HEK293 (cell line): ENCODE measurements around the gene TMEM222.
A peak's percentile ranks its signal among the peaks of the same experiment; 100 is the strongest.

Experiments used
- CTCF ChIA-PET: fragments of 350-600 bp; formaldehyde crosslinking; extraction: SDS; loops from one replicate; lab custom pipeline; 2021; ENCODE audit warnings: antibody characterized with exemption; lab: Yijun Ruan, JAX
- POLR2A ChIA-PET: fragments of 300-600 bp; formaldehyde crosslinking; extraction: SDS; loops from one replicate; lab custom pipeline; 2020; ENCODE audit warnings: antibody characterized with exemption, inconsistent platforms; lab: Yijun Ruan, JAX
- H3K27ac ChIP-seq: fragments of 200-500 bp; sonication (Bioruptor generic); 2 replicates; pipeline ENCODE4 v1.5.1; 2014; ENCODE audit warnings: low read depth, low read length, control low read depth, inconsistent platforms; ENCODE audit errors: extremely low read depth
- H3K36me3 ChIP-seq, 2 experiments: fragments of 200-500 bp in 1 of 2; sonication (Bioruptor generic) in 1 of 2; 1 replicate in 1 of 2; 2 replicates in 1 of 2; pipeline ENCODE4 v1.5.1; 2014 to 2017; ENCODE audit warnings: inconsistent platforms in 2 of 2, low read length in 2 of 2; ENCODE audit not compliant: control insufficient read depth in 2 of 2, insufficient read depth in 1 of 2
- H3K4me1 ChIP-seq: fragments of 200-500 bp; sonication (Bioruptor generic); 2 replicates; pipeline ENCODE4 v1.5.1; 2014; ENCODE audit warnings: mild to moderate bottlenecking, low read length, inconsistent platforms; ENCODE audit not compliant: control insufficient read depth, insufficient read depth
- H3K4me3 ChIP-seq: 2 replicates; pipeline ENCODE4 v1.5.1; 2011; ENCODE audit warnings: low read depth, mild to moderate bottlenecking, control low read depth, low read length, moderate library complexity
- H3K9me3 ChIP-seq: fragments of 200-500 bp; sonication (Bioruptor generic); 2 replicates; pipeline ENCODE4 v1.5.1; 2014; ENCODE audit warnings: low read depth, low read length, inconsistent platforms; ENCODE audit not compliant: control insufficient read depth, insufficient read depth
- GLIS2 ChIP-seq: fragments of 450-650 bp; formaldehyde crosslinking; IDR thresholded peaks from 2 replicates; pipeline ENCODE4 v1.5.1; 2016; ENCODE audit warnings: missing biosample characterization, missing genetic modification characterization
- KLF1 ChIP-seq: fragments of 450-650 bp; formaldehyde crosslinking; IDR thresholded peaks from 2 replicates; pipeline ENCODE4 v1.5.1; 2016; ENCODE audit warnings: missing biosample characterization, missing genetic modification characterization
- KLF8 ChIP-seq: fragments of 450-650 bp; formaldehyde crosslinking; IDR thresholded peaks from 2 replicates; pipeline ENCODE4 v1.5.1; 2016; ENCODE audit warnings: missing biosample characterization, missing genetic modification characterization
- KLF9 ChIP-seq: fragments of 450-650 bp; formaldehyde crosslinking; IDR thresholded peaks from 2 replicates; pipeline ENCODE4 v1.5.1; 2016; ENCODE audit warnings: missing biosample characterization, missing genetic modification characterization, low read depth
- SP3 ChIP-seq: fragments of 450-650 bp; formaldehyde crosslinking; IDR thresholded peaks from 2 replicates; pipeline ENCODE4 v1.5.1; 2016; ENCODE audit warnings: missing biosample characterization, missing genetic modification characterization
- TRIM28 ChIP-seq: IDR thresholded peaks from 2 replicates; pipeline ENCODE4 v1.6.1; 2011; ENCODE audit warnings: low read length, control low read depth, borderline replicate concordance
- ZBTB10 ChIP-seq: fragments of 450-650 bp; formaldehyde crosslinking; IDR thresholded peaks from 2 replicates; pipeline ENCODE4 v1.5.1; 2016; ENCODE audit warnings: missing biosample characterization, missing genetic modification characterization
- ZBTB6 ChIP-seq: fragments of 450-650 bp; formaldehyde crosslinking; IDR thresholded peaks from 2 replicates; pipeline ENCODE4 v1.5.1; 2017; ENCODE audit warnings: missing biosample characterization, missing genetic modification characterization
- ZBTB8A ChIP-seq: fragments of 450-650 bp; formaldehyde crosslinking; IDR thresholded peaks from 2 replicates; pipeline ENCODE4 v1.5.1; 2016; ENCODE audit warnings: missing biosample characterization, missing genetic modification characterization
- ZFP37 ChIP-seq: fragments of 450-650 bp; formaldehyde crosslinking; IDR thresholded peaks from 2 replicates; pipeline ENCODE4 v1.5.1; 2016; ENCODE audit warnings: missing biosample characterization, missing genetic modification characterization
- ZFP69B ChIP-seq: fragments of 450-650 bp; formaldehyde crosslinking; IDR thresholded peaks from 2 replicates; pipeline ENCODE4 v1.5.1; 2016; ENCODE audit warnings: missing biosample characterization, missing genetic modification characterization
- ZNF10 ChIP-seq: fragments of 450-650 bp; formaldehyde crosslinking; IDR thresholded peaks from 2 replicates; pipeline ENCODE4 v1.5.1; 2017; ENCODE audit warnings: missing biosample characterization, missing genetic modification characterization
- ZNF112 ChIP-seq: fragments of 450-650 bp; formaldehyde crosslinking; IDR thresholded peaks from 2 replicates; pipeline ENCODE4 v1.5.0; 2017; ENCODE audit warnings: missing biosample characterization, missing genetic modification characterization
- ZNF169 ChIP-seq: fragments of 450-650 bp; formaldehyde crosslinking; IDR thresholded peaks from 2 replicates; pipeline ENCODE4 v1.5.1; 2016; ENCODE audit warnings: missing biosample characterization, missing genetic modification characterization
- ZNF18 ChIP-seq: fragments of 450-650 bp; formaldehyde crosslinking; IDR thresholded peaks from 2 replicates; pipeline ENCODE4 v1.5.1; 2016; ENCODE audit warnings: missing biosample characterization, missing genetic modification characterization
- ZNF266 ChIP-seq: fragments of 450-650 bp; formaldehyde crosslinking; IDR thresholded peaks from 2 replicates; pipeline ENCODE4 v1.5.1; 2016; ENCODE audit warnings: missing biosample characterization, missing genetic modification characterization, low read depth
- ZNF335 ChIP-seq: fragments of 450-650 bp; formaldehyde crosslinking; conservative IDR thresholded peaks from 2 replicates; pipeline ENCODE4 v1.5.1; 2016; ENCODE audit warnings: missing biosample characterization, missing genetic modification characterization
- ZNF354C ChIP-seq: fragments of 450-650 bp; formaldehyde crosslinking; IDR thresholded peaks from 2 replicates; pipeline ENCODE4 v1.5.1; 2016; ENCODE audit warnings: missing biosample characterization, missing genetic modification characterization, low read depth, borderline replicate concordance
- ZNF391 ChIP-seq: fragments of 450-650 bp; formaldehyde crosslinking; IDR thresholded peaks from 2 replicates; pipeline ENCODE4 v1.5.1; 2016; ENCODE audit warnings: low read depth, missing biosample characterization, missing genetic modification characterization, borderline replicate concordance
- ZNF473 ChIP-seq: fragments of 450-650 bp; formaldehyde crosslinking; IDR thresholded peaks from 2 replicates; pipeline ENCODE4 v1.5.1; 2017; ENCODE audit warnings: missing biosample characterization, missing genetic modification characterization
- ZNF513 ChIP-seq: fragments of 450-650 bp; IDR thresholded peaks from 2 replicates; pipeline ENCODE4 v1.5.1; 2018; ENCODE audit warnings: missing biosample characterization, missing genetic modification characterization
- ZNF658 ChIP-seq: fragments of 450-650 bp; formaldehyde crosslinking; IDR thresholded peaks from 2 replicates; pipeline ENCODE4; 2016; ENCODE audit warnings: missing biosample characterization, missing genetic modification characterization
- ZNF701 ChIP-seq: fragments of 450-650 bp; formaldehyde crosslinking; IDR thresholded peaks from 2 replicates; pipeline ENCODE4 v1.5.1; 2016; ENCODE audit warnings: missing biosample characterization, missing genetic modification characterization
- ZNF707 ChIP-seq: fragments of 450-650 bp; formaldehyde crosslinking; IDR thresholded peaks from 2 replicates; pipeline ENCODE4 v1.5.1; 2016; ENCODE audit warnings: missing biosample characterization, missing genetic modification characterization
- ZSCAN23 ChIP-seq: fragments of 450-650 bp; formaldehyde crosslinking; IDR thresholded peaks from 2 replicates; pipeline ENCODE4 v1.5.1; 2016; ENCODE audit warnings: missing biosample characterization, missing genetic modification characterization
- ZSCAN4 ChIP-seq: fragments of 450-650 bp; formaldehyde crosslinking; IDR thresholded peaks from 2 replicates; pipeline ENCODE4 v1.5.1; 2017; ENCODE audit warnings: missing biosample characterization, missing genetic modification characterization

The TMEM222 gene

GRCh38 chr1:27381969-27382762, 60.2 kb downstream of the TMEM222 start:
- H3K27ac ChIP-seq, result no peak overlapping the region
- H3K9me3 ChIP-seq, result no peaks in the 10 kb centered on the region
- no peak overlapping the region for H3K4me3 ChIP-seq
- H3K4me1 ChIP-seq, result no peaks in the 10 kb centered on the region
- CTCF ChIA-PET, result interaction anchor here (0.6 to 8.9 kb wide), 9 partner anchors 13 to 98 kb away, joined by 3 to 129 read pairs (median 3); partner anchors contain the start of gene MAP3K6
- POLR2A ChIA-PET, result interaction anchor here (2.8 kb wide), 1 partner anchor 17 kb away, joined by 8 read pairs; no protein-coding TSS in a partner anchor
- TF ChIP-seq KLF8 (peak; percentile 29; the same call in 1 of the 2 replicates), ZNF707 (no peak)
- no peaks in the 10 kb centered on the region for H3K36me3 ChIP-seq

- no peaks in the 10 kb centered on the region for H3K4me1 ChIP-seq
- CTCF ChIA-PET, result interaction anchor here (0.6 to 8.9 kb wide), 5 partner anchors 9 to 83 kb away, joined by 3 to 129 read pairs (median 3); partner anchors contain the start of gene MAP3K6
- POLR2A ChIA-PET, result interaction anchor here (2.8 kb wide), 1 partner anchor 18 kb away, joined by 8 read pairs; no protein-coding TSS in a partner anchor
- TF ChIP-seq ZNF18 (tag by site-specific recombination), result no peak
- no peak for TF ChIP-seq ZNF701 (tag by site-specific recombination)
- TF ChIP-seq ZNF658 (tag by site-specific recombination), result no peak
- TF ChIP-seq ZBTB8A, result no peak
- TF ChIP-seq ZSCAN4 (tag by site-specific recombination), result no peak
- no peak for TF ChIP-seq ZNF513
- TF ChIP-seq TRIM28, result no peak
- TF ChIP-seq ZNF112 (tag by site-specific recombination), result no peak
- no peak for TF ChIP-seq ZFP69B (tag by site-specific recombination)
- peak; percentile 47; the same call in 1 of the 2 replicates for TF ChIP-seq KLF9 (tag by site-specific recombination)
- no peak for TF ChIP-seq ZBTB6 (tag by site-specific recombination)
- TF ChIP-seq ZNF10 (tag by site-specific recombination), result no peak
- TF ChIP-seq ZNF266 (tag by site-specific recombination), result no peak
- TF ChIP-seq ZNF354C, result no peak
- TF ChIP-seq ZFP37, result no peak
- TF ChIP-seq GLIS2 (tag by site-specific recombination), result no peak
- peak; percentile 68 for TF ChIP-seq KLF1 (tag by site-specific recombination)
- TF ChIP-seq ZNF473 (tag by site-specific recombination), result no peak
- TF ChIP-seq ZNF391 (tag by site-specific recombination), result no peak
- no peak for TF ChIP-seq ZSCAN23
- TF ChIP-seq ZNF169 (tag by site-specific recombination), result no peak
- TF ChIP-seq ZBTB10 (tag by site-specific recombination), result no peak
- peak; percentile 99 for TF ChIP-seq KLF8
- peak; percentile 39; the same call in 1 of the 2 replicates for TF ChIP-seq SP3 (tag by site-specific recombination)
- no peak for TF ChIP-seq ZNF335 (tag by site-specific recombination)
Measured at GRCh38 chr1:27383039-27383605, 61.2 kb downstream of the TMEM222 start, which contains the start of gene CD164L2. TSS of gene CD164L2 (minus strand) at chr1:27383333. CDS start at chr1:27383239, 94 bp downstream.

More at GRCh38 chr1:27383039-27383605, 61.2 kb downstream of the TMEM222 start, which contains the start of gene CD164L2:
- no peak within 1 kb of the TSS for H3K4me3 ChIP-seq
- H3K36me3 ChIP-seq, result no peaks in the 10 kb centered on the region
- H3K9me3 ChIP-seq, result no peaks in the 10 kb centered on the region
- H3K27ac ChIP-seq, result no peak within 1 kb of the TSS
